H1 (cell line): ENCODE results near the gene FRMPD4.

Source experiments
- CTCF ChIP-seq, 3 experiments: IDR thresholded peaks; 1 replicate in 2 of 3; 2 replicates in 1 of 3; pipeline versions ENCODE4 v1.5.1 to v1.6.1; 2011; ENCODE audit warnings: low read length in 3 of 3, mild to moderate bottlenecking in 3 of 3, inconsistent platforms in 2 of 3, low read depth in 1 of 3, moderate library complexity in 1 of 3; ENCODE audit not compliant: insufficient read depth in 1 of 3; ENCODE audit errors: control extremely low read depth in 1 of 3
- EZH2 ChIP-seq: fragments of 200-600 bp; sonication (generic); IDR thresholded peaks from 2 replicates; pipeline ENCODE4 v1.7.1; 2012; ENCODE audit warnings: low read depth, mild to moderate bottlenecking, moderate library complexity, low read length, inconsistent platforms; ENCODE audit not compliant: severe bottlenecking
- RFX5 ChIP-seq: IDR thresholded peaks from 2 replicates; pipeline ENCODE4 v1.6.1; 2011; ENCODE audit warnings: low read depth, low read length, improper control_type of control experiment, borderline replicate concordance
- RNF2 ChIP-seq: fragments of 200-900, 300-1000 bp; sonication (generic); IDR thresholded peaks from 2 replicates; pipeline ENCODE4 v1.7.1; 2016; ENCODE audit warnings: borderline replicate concordance, low read depth, mild to moderate bottlenecking, antibody characterized with exemption, low read length; ENCODE audit not compliant: poor library complexity, severe bottlenecking; ENCODE audit errors: missing control alignments

DNA sequence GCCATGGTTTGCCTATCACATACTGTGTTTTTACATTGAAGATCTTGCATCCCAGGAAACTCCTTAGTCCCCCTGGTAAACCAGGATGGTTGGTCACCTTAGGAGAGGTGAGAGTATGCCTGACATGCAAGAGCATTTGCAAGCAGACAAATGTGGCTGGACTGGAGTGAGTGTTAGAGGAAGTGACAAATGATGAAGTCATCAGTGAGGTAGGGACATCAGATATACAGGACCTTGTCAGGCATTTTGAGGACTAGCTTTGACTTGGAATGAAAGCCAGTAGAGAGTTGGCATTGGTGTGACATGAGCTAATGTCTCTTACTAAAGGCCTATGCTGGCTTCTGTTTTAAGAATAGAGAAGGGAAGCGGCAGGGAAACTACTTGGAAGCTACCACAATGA is 124.9 kb downstream of the FRMPD4 start:
- no peak for TF ChIP-seq CTCF (IDR thresholded peaks at IDR 0.05; ENCODE audit: control extremely low read depth in 1 of 3, insufficient read depth in 1 of 3, low read depth in 1 of 3, low read length in 3 of 3)
- TF ChIP-seq RFX5, result no peak
- no peak for TF ChIP-seq EZH2
- TF ChIP-seq RNF2, result no peak
